HG03064 (cell line): Measurements from ENCODE around the gene DUSP2.

Experiments used
- ATAC-seq: cut with Tn5 transposase; IDR thresholded peaks from one replicate; pipeline ENCODE4 v1.9.1; 2021; ENCODE audit warnings: low read depth; ENCODE audit not compliant: unreplicated experiment

The DUSP2 gene

GRCh38 chr2:96145036-96145847, at the start of gene DUSP2:
TSS of gene DUSP2 (minus strand) at chr2:96145440. CDS start at chr2:96145354, 86 bp downstream.
- peak; percentile 47 for ATAC-seq

- no peak for ATAC-seq
Observed at GRCh38 chr2:96191937-96192670, 46.9 kb upstream of the DUSP2 start.

GRCh38 chr2:96188821-96189526, 43.7 kb upstream of the DUSP2 start:
- no peak for ATAC-seq

- ATAC-seq: no peak
Observed at GRCh38 chr2:96186562-96186961, 41.3 kb upstream of the DUSP2 start.

- no peak for ATAC-seq
Observed at GRCh38 chr2:96185516-96185915, 40.3 kb upstream of the DUSP2 start.

- ATAC-seq: no peak
Observed at GRCh38 chr2:96184989-96185388, 39.7 kb upstream of the DUSP2 start.

GRCh38 chr2:96184188-96184587, 38.9 kb upstream of the DUSP2 start:
- no peak for ATAC-seq

- ATAC-seq: no peak
Observed at GRCh38 chr2:96181529-96181928, 36.3 kb upstream of the DUSP2 start.

- no peak for ATAC-seq
Observed at GRCh38 chr2:96180521-96180920, 35.3 kb upstream of the DUSP2 start.

- ATAC-seq: no peak
Observed at GRCh38 chr2:96180002-96180401, 34.8 kb upstream of the DUSP2 start.

GRCh38 chr2:96176661-96177060, 31.4 kb upstream of the DUSP2 start:
- no peak for ATAC-seq

GRCh38 chr2:96175951-96176350, 30.7 kb upstream of the DUSP2 start:
- no peak for ATAC-seq

GRCh38 chr2:96174251-96175144, 29.3 kb upstream of the DUSP2 start:
- no peak for ATAC-seq

- ATAC-seq: no peak
Observed at GRCh38 chr2:96171831-96172230, 26.6 kb upstream of the DUSP2 start.

- no peak for ATAC-seq
Observed at GRCh38 chr2:96170626-96171025, 25.4 kb upstream of the DUSP2 start.

GRCh38 chr2:96169868-96170507, 24.7 kb upstream of the DUSP2 start:
- ATAC-seq: no peak

GRCh38 chr2:96167407-96168013, 22.3 kb upstream of the DUSP2 start:
- ATAC-seq: no peak

GRCh38 chr2:96164459-96165184, 19.4 kb upstream of the DUSP2 start:
- ATAC-seq: peak; percentile 49
